Endothelial cell of umbilical vein (primary cell): ENCODE measurements around the gene AP1B1.

Source experiments
- EZH2 ChIP-seq: IDR thresholded peaks from 2 replicates; pipeline ENCODE4 v1.6.1; 2012; ENCODE audit warnings: borderline replicate concordance, low read depth, mild to moderate bottlenecking, moderate library complexity, low read length, inconsistent platforms; ENCODE audit not compliant: severe bottlenecking
- FOS ChIP-seq: IDR thresholded peaks from 2 replicates; pipeline ENCODE4 v1.6.1; 2011; ENCODE audit warnings: mild to moderate bottlenecking, low read length, moderate library complexity, borderline replicate concordance; ENCODE audit not compliant: insufficient read depth
- POLR2A ChIP-seq: IDR thresholded peaks from 2 replicates; pipeline ENCODE4 v1.6.1; 2012; ENCODE audit warnings: low read depth, mild to moderate bottlenecking, control low read depth, low read length
- POLR2AphosphoS5 ChIP-seq: IDR thresholded peaks from 2 replicates; pipeline ENCODE4 v1.6.1; 2012; ENCODE audit warnings: low read depth, mild to moderate bottlenecking, control low read depth, low read length, moderate library complexity; ENCODE audit not compliant: insufficient read depth
- TF ChIP-seq, protein P1 (sequence below), 2 donors: IDR thresholded peaks; 1 replicate in 1 of 2; 2 replicates in 1 of 2; pipeline ENCODE4 v1.5.1; 2011; ENCODE audit warnings: low read length in 2 of 2, mild to moderate bottlenecking in 2 of 2, moderate library complexity in 2 of 2, control low read depth in 1 of 2, inconsistent platforms in 1 of 2, low read depth in 1 of 2; ENCODE audit not compliant: insufficient read depth in 1 of 2; ENCODE audit errors: extremely low read depth in 1 of 2
- TF ChIP-seq, protein P2 (sequence below): IDR thresholded peaks from 2 replicates; pipeline ENCODE4 v1.6.1; 2011; ENCODE audit not compliant: insufficient read depth, insufficient read length

DNA sequence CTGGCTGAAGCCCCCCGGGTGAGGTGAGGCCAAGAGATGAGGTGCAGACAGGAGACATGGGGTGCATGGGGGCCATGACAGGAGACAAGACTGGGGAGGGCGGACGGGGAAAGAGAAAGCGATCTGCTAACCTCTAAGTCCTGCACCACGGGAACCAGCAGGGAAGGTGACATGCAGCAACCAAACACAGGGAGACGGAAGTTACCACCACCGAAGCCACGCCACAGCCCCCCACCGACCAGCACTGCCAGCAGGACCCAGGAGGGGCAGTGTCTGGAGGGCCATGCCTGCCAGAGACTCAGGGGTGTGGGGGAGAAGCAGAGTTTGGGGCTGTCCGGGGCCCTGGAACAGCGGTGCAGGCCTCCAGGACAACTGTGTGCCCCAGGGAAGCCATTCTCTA lies 58.8 kb downstream of the AP1B1 start:
- TF ChIP-seq, protein P1, sequence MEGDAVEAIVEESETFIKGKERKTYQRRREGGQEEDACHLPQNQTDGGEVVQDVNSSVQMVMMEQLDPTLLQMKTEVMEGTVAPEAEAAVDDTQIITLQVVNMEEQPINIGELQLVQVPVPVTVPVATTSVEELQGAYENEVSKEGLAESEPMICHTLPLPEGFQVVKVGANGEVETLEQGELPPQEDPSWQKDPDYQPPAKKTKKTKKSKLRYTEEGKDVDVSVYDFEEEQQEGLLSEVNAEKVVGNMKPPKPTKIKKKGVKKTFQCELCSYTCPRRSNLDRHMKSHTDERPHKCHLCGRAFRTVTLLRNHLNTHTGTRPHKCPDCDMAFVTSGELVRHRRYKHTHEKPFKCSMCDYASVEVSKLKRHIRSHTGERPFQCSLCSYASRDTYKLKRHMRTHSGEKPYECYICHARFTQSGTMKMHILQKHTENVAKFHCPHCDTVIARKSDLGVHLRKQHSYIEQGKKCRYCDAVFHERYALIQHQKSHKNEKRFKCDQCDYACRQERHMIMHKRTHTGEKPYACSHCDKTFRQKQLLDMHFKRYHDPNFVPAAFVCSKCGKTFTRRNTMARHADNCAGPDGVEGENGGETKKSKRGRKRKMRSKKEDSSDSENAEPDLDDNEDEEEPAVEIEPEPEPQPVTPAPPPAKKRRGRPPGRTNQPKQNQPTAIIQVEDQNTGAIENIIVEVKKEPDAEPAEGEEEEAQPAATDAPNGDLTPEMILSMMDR (IDR thresholded peaks at IDR 0.05; ENCODE audit: extremely low read depth in 1 of 2, insufficient read depth in 1 of 2, low read depth in 1 of 2, low read length in 2 of 2) = no peak
- TF ChIP-seq POLR2AphosphoS5 (no peak), EZH2 (no peak), FOS (no peak), POLR2A (no peak)
- TF ChIP-seq, protein P2, sequence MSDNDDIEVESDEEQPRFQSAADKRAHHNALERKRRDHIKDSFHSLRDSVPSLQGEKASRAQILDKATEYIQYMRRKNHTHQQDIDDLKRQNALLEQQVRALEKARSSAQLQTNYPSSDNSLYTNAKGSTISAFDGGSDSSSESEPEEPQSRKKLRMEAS = no peak
